H1 (cell line): Measurements from ENCODE around the gene ASTN2. TPM values are rescaled to one million over a fixed set of nuclear protein-coding genes. Genes with fewer than 3 reads are reported as not detected.

Experiments
- ASH2L ChIP-seq: fragments of 200-600, 300-600 bp; sonication (generic); IDR thresholded peaks from one replicate; pipeline ENCODE4 v1.7.1; 2017; ENCODE audit warnings: low read length
- CBX8 ChIP-seq: fragments of 300-800, 300-1000 bp; sonication (generic); IDR thresholded peaks from 2 replicates; pipeline ENCODE4 v1.7.1; 2016; ENCODE audit warnings: low read depth, low read length, borderline replicate concordance
- GABPA ChIP-seq: IDR thresholded peaks from 2 replicates; pipeline ENCODE4 v1.6.1; 2011; ENCODE audit warnings: mild to moderate bottlenecking, low read length, moderate library complexity, borderline replicate concordance; ENCODE audit not compliant: insufficient read depth
- SIX5 ChIP-seq: IDR thresholded peaks from 2 replicates; pipeline ENCODE4 v1.6.1; 2011; ENCODE audit warnings: mild to moderate bottlenecking, low read depth, low read length
- YY1 ChIP-seq: IDR thresholded peaks from 2 replicates; pipeline ENCODE4 v1.6.1; 2011; ENCODE audit warnings: low read depth, mild to moderate bottlenecking, low read length
- polyA plus RNA-seq, 7 experiments: library from polyadenylated mRNA; depleted of rRNA in 3 of 7; stranded (reverse) in 5 of 7; unstranded in 2 of 7; fragments of >200 nt in 5 of 7; fragments of 200-250 nt in 2 of 7; gene quantifications; 1 replicate in 5 of 7; 2 replicates in 1 of 7; 4 replicates in 1 of 7; pipeline versions ENCODE4 v1.2.1 to v1.2.3, GENCODE V29; 2011 to 2013; ENCODE audit warnings: missing spikeins in 2 of 7, mixed read lengths in 2 of 7
- total RNA-seq: library from RNA; stranded (reverse); fragmentation: NEBNext Ultra II Directional; extraction: Animal tissue kit (Norgen Biotek cat#: 25700); gene quantifications from 2 replicates; pipeline ENCODE4 v1.2.1, GENCODE V29; 2021

The ASTN2 gene
- total and polyA plus RNA-seq, 2 of the 8 experiments (the other 6 are each of a cell fraction or from before 2014, with no cell fraction given): 8.2 to 13.7 TPM

GRCh38 chr9:116479967-116480366 is 934.9 kb downstream of the ASTN2 start (continued):
- TF ChIP-seq YY1: no peak
- no peak for TF ChIP-seq CBX8
- no peak for TF ChIP-seq GABPA
- TF ChIP-seq SIX5: no peak
- no peak for TF ChIP-seq ASH2L
